Activated CD4-positive, alpha-beta T cell treated with anti-CD3 and anti-CD28 coated beads, Interleukin-10, Interleukin-2, amounts not matched to agents 100 ng/mL and 50 ng/mL, durations not matched to agents 16 hours and 8 hours (primary cell): ENCODE measurements around the gene CPEB3.
"Not testable (repeated sequence)": the region's sequence is repeated elsewhere in the genome, so short reads cannot be mapped to it uniquely, and the experiment has no call there.

Source experiments
- DNase-seq: peaks from one replicate; pipeline ENCODE4 v3.0.0-alpha.2; 2020

CPEB3 gene

DNA sequence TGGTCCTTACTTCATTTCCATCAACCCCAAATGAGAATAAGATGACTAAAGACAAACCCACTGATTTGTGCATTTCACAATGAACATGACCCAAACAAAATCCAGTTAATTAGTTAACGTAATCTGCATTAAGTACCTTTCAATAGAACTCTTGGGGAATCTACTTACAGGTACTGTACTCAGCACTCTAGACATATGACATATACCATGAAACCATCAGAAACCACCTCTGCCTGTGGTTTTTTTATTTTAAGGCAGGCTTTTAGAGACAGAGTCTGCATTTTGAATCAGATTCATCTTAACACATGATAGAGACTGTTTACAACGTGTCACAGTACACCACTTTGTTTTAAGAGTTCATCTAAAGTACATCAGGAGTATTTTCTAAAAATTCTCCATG is 198.9 kb downstream of the CPEB3 start:
- DNase-seq, result peak; percentile 36

DNA sequence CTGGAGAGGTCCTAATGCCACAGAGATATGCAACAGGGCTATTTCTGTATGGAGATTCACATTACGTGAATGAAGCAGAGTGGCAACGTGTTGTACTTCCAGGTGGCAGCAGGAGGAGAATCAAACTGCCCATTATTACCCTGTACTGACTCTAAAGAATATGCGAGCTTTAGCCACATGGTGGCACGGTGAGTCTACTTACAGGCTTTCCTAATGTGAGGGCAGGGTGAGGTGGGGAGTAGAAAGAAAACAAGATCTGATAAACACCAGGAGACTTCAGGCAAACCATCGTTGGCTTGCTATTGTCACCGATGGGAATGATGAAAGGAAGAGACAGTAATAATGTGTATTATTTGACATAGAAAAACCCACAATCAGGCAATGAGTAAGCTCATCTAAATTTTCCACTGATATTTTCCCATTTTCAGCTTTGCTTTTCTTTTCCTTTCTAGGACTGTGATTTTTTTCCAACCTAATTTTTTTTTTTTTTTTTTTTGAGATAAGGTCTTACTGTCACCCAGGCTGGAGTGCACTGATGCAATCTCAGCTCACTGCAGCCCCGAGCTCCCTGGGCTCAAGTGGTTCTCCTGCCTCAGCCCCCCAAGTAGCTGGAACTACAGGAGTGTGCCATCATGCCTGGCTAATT is 203.0 kb downstream of the CPEB3 start:
- peak; percentile 78 for DNase-seq

DNA sequence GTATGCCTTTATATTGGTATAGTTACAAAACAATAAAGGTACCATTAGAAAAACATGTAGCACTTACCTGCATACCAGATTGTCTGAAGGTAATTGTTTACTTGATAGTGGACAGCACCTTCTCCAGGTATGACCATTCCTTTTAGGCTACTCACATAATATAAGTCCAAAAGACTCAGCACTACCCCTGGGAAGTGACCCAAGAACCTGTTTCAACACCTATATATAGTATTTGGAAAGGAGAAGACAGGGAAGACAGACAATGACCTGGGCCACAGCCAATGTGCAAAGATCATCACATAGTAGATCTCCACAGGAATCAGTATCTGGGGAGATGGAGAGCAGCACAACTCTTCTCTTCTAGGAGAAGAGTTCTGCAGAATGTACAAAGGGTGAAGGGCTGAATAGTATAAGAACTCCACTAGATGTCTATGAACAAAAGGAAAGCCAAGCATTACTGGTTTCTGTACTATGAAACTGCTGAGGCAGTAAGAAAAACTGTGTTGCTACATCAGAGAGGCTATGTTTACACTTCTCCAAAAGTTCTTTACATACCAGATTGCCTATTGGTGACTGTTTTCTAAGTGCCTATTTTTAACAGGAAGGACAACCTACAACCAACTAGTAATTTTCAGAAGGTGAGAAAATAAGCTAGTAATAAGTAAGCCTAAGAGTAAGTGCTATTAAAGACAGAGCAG is 208.1 kb downstream of the CPEB3 start:
- no peak for DNase-seq

DNA sequence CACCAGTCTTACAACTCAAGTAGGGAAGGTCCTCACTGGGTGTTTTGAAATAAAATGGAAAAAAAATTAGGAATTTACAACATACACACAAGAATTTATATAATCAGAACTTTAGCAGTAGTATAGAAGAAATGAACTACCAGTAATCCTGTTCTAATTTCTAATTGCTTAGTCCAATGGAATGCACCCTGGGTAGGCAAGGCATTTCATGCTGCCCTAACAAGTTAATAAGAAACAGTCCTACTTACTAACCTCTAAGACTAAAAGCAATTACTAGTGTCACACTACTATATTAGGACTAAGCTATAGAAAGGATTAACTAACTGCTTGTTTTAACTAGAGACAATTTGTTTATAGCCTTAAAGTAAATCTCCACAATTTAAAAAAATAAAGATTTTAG is 209.2 kb downstream of the CPEB3 start:
- no peak for DNase-seq

DNA sequence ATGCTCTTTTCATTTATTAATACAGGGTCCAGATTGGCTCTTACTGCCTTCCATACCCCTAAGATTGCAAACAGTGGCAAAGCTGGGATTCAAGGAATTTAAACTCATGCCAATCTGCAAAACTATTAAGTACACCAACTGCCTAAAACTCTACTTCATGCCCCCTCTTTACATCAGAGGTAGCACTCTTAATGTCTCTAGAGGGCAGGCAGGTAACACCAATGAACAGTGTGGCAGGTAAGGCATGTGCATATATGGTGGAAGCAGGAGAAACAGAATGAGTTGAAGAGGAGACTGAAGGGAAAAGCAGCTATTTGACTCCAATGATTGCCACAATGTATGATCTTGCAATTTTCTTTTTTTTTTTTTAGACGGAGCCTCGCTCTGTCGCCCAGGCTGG is 210.6 kb downstream of the CPEB3 start:
- DNase-seq, result no peak

DNA sequence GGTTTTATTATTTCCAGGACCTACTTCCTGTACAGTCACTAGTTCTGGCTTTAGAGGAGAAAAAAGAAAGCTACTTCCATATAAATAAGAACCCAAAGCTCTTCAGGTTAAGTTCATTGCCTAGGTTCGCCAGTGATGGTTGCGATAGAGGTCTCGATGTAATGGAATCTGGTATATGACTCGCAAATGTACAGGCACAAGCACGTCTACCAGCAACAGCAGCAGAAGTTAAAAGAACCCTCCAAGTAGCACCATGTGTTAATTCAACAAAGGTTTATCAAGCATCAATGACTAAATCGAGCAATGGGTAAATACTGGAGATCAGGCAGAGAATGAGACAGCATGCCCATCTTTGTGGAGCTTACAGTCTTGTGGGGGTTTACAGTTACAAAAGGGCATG is 211.9 kb downstream of the CPEB3 start:
- DNase-seq, result no peak

DNA sequence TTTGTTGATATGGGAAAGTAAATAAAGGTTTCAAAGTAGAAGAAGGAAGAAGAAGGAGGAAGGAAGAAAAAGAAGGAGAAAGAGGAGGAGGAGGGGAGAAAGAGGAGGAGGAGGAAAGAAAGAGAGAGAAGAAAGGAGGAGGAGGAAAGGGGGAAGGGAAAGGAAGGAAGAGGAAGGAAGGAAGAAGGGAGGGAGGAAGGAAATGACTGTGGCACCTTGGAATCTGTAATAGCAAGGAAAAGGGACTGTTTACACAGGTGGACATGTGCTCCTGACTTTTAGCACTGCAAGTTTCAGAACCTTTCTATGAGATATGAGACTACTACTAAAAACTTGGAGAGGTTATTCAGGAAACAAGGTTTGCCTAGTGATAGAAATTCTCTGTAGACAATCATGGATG is 214.2 kb downstream of the CPEB3 start:
- no peak for DNase-seq

DNA sequence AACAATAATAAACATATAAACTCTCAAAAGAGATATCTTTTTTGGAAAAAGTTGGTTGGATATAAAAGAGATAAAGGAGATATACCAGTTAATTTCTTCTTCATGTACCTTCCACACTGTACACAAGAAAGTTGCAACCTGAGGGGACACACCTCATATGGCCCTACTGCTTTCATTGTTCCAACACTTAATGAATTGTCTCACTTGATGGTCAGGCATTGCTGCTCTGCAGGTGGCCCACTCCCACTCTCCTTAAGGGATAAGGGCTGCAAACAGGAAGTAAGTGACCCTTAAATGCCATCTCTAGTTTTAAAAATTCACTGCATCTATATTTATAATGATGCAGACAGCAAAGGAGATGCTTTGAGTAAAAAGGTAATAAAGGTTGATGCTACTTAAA is 215.0 kb downstream of the CPEB3 start:
- no peak for DNase-seq

DNA sequence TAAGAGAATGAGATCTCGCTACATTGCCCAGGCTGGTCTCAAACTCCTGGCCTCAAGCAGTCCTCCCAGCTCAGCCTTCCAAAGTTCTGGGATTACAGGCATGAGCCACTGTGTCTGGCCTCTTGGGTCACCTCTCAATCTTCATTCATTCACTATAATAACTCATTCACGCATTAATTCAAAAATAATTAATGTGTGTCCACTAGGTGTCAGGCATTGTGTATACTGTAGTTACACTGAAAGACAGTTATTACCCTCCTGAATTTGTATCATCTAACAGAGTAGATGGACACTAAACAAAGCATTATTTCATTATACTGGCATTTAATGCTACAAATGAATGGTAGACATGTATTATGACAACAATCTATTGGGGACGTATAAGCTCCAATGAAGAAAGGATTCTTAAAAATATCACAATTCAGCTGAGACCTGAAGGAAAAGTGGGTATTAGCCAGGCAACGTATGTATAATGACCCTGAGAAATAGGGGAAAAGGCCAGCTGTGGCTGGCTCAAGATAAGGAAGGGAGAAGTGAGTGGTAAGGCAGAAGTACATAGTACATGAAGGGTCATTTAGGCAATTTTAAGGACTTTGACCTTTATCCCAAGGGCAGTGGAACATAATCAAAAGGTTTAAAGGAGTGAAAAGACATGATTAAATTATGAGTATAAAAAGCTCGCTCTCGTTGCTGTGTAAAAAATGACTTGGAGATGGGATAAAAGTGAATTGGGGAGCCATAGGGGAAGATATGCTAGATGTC is 216.6 kb downstream of the CPEB3 start:
- peak; percentile 5 for DNase-seq

DNA sequence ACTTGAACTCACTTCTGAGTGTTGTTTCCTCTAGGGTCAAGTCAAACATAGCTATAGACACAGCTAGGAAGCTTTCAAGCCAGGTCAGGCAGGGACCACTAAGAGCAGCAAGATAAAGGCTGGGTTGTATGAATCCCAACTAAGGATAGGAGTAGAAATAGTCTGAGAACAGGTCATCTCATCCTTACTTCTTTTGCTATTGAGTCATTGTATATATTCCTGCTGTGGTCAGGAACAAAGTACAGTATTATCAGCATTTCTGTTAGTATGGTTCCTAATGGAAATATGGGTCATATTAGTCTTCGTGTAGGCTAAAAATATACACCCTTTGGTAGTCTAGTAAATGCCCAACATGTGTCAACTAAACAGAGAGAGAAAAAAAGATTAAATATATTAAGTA is 222.0 kb downstream of the CPEB3 start:
- DNase-seq, result no peak

DNA sequence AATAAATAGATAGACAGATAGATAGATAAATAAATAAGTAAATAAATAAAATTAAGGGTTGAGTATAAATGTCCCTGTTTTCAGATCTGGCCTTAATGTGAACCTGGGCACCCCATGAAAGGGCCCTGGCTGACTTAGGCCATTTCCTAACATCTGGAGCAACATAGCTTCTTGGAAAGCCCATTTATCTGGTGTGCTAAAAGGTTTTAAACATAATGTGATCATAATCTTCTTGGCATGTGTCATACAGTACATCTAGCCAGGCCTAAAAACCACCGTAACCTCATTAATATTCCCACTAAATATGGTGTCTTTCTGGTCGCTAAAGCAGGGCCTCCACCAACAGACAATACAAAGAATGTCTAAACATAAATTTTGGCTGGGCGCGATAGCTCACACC is 224.5 kb downstream of the CPEB3 start:
- no peak for DNase-seq

DNA sequence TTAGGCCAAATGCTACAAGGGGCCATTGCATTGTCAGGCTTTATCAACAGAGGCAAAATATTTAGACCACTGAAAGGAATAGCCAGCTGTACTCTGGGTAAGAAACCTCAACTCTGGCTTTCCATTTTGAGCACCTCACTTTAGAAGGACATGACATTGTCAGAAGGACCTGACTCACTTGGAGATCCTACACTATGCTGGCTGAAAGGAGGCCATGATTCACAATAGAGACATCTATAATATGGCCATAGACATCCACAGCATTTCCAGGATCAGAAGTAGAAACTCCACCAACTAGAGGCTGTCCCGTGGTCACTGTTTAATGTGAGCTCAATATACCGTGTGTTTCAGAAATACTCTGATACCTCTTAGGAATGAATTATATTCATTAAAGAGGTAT is 226.4 kb downstream of the CPEB3 start:
- DNase-seq, result no peak

DNA sequence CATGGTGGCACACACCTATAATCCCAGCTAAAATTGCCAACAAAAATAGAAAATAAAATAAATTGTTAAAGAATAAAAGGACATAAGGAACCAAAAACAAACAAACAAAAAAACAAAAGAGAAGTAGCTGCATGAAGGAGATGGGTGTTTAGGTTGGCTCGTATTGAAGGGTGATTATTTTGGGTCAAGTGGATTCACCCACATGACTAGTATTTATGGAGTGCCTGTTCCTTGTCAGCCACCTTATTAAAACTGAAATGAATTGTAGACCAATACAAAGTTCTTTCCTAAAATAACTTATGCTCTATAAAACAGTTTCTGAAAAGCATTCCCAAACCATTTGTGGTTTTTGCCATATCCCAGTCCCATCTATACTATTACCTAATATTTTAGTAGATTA is 228.6 kb downstream of the CPEB3 start:
- no peak for DNase-seq

DNA sequence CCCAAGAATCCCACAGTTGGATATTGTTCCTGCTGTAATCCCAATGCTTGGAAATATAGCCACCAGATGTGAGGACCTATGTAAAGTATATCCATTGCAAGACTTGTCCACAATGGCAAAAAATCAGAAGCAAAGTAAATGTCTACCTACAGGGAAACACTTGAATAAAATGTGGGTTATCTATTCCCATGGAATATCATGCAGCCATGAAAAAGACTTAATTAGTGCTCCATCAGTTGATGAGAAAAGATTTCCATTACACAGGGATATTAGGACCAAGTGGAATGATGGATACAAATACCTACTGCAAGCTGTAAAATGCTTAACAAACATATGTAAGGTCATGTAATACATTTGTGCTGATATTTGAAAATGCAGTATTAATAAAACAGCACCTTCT is 236.1 kb downstream of the CPEB3 start:
- no peak for DNase-seq

DNA sequence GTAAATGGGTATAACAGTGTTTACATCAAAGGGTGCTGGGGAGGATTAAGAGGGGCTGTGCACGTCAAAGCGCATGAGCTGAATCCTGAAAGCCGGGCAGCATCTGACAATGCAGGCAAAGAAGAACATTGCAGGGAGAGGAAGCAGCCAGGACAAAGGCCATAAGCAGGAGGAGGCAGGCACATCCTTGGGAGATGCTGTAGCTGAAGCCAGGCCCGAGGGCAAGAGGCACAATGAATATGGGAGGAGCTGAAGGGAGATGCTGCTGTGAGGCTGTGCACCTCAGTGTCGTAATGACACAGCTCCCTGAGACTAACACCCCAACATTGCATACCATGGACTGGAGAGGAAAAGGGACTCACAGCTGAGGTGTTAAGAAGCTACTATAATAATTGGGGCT is 238.1 kb downstream of the CPEB3 start:
- no peak for DNase-seq

DNA sequence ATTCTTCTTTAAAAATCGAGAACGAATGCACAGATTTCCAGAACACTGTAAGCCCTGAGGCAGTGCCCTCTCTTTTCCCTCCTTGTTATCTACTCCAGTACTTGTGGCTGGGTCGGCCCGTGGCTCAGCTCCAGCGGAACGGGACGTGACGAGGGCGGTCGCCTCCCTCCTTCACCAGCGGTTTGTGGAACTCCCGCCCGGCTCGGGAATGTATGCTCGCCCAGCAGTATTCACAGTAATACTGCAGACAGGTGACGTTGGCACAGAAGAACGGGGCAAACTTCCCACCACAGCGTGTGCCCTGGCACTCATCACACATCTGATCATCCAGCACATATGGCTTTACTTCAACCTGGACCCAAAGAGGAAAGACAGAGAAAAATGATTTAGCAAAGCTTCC is 238.8 kb downstream of the CPEB3 start:
- DNase-seq, result no peak

DNA sequence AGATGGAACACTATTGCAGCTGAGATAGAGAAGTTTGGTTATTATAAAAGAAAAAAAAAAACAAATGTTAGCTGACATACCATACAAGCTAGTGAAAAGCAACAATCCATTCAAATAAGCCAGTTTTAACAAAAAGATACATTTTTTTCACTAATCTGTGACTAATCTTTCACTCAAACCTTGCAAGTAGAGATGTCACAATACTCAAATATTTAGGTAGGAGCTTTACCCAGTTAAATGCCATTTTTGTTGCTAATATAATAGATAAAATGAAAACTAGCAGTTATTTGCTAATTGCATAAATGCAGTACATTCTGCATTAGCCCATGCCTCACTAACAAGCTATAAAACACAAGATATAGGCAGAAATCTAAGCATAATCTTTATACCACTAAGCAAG is 243.7 kb downstream of the CPEB3 start:
- no peak for DNase-seq

DNA sequence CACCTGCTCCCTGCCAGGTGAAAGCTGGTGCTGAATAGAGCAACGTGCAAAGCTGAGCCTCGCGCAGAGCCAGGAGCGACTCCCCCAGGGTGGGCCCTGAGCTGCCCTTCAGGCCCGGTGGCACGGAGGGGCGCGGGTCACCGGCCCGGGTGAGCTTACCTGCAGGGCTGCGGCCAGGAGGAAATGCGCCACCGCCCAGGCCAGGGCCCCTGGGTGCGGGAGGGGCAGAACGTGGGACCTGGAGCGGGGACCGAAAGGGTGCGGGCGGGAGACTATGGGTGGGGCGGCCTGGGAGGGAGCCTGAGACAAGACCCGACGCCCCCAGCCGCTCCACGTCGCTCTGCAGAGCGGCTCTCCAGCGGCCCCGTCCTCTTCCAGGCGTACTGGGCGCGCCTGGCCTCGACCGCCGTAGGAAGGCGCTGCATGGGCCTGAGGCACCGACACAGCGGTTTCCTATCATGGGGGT is 245.2 kb downstream of the CPEB3 start:
- no peak for DNase-seq

DNA sequence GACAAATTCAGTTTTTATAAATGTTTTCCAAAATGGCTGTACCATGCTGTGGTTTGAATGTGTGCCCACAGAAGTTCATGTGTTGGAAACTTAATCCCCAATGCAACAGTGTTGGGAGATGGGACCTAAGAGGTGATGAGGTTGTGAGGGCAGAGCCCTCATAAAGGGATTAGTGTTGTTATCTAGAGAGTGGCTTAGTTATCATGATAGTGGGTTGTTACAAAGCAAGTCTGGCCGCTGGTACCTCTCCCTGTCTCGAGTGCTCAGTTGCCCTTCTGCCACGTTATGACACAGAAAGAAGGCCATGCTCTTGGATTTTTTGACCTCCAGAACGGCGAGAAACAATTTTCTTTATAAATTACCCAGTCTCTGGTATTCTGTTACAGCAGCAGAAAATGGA is 248.3 kb downstream of the CPEB3 start:
- DNase-seq, result no peak

DNA sequence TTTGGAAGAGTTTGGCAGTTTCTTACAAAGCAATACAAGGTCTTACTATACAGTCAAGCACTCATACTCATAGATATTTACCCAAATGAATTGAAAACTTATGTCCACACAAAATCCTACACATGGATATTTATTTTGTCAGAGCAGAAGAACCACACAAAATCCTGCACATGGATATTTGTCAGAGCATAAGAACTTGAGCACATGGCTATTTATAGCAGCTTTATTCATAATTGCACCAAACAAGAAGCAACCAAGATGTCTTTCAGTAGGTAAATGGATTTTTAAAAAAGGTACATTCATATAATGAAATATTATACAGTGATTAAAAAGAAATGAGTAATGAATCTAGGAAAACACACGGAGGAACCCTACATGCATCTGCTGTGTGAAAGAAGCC is 251.9 kb downstream of the CPEB3 start:
- no peak for DNase-seq

DNA sequence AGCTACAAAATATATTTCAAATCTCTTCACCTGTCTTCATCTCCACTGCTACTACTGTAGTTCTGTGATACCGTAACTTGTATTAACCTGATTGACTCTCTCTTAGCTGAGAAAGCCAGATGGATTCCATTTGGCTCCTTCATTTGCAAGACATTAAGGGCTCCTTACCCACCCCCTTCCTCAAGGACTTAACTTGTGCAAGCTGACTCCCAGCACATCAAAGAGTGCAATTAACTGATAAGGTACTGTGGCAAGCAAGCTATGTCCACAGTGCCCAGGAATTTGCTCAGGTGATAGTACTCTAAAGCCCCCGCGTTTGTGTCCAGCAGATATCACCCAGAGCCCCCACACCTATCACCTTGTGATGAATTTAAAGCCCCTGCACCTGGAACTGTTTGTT is 257.8 kb downstream of the CPEB3 start:
- DNase-seq, result not testable (repeated sequence)

DNA sequence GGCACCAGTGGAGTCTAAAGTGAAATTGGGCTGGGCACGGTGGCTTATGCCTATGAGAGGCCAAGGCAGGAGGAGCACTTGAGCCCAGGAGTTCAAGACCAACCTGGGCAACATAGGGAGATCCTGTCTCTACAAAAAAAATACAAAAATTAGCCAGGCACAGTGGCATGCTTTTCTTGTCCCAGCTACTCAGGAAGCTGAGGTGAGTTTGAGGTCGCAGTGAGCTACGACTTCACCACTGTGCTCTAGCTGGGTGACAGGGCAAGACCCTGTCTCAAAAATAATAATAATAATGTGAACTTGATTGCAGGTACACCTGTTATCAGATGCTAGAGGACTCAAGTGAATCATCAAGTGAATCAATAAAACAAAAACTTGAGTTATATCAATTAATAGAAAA is 259.3 kb downstream of the CPEB3 start:
- no peak for DNase-seq

DNA sequence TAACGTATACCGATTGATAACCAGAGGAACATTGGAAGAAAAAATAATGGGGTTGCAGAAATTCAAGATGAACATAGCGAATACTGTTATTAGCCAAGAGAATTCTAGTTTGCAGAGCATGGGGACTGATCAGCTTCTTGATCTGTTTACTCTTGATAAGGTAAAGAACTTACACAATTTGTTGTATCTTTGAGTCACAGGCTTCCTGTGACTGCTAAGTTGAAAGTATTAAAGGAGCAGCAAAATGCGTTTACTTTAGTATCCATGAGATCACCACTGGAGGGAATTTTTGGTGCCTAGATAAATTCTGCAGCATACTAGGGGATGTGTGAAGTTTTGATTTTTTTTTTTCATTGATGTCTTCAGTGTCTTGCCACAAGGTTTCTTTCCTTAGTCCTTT is 263.7 kb downstream of the CPEB3 start:
- DNase-seq, result no peak

DNA sequence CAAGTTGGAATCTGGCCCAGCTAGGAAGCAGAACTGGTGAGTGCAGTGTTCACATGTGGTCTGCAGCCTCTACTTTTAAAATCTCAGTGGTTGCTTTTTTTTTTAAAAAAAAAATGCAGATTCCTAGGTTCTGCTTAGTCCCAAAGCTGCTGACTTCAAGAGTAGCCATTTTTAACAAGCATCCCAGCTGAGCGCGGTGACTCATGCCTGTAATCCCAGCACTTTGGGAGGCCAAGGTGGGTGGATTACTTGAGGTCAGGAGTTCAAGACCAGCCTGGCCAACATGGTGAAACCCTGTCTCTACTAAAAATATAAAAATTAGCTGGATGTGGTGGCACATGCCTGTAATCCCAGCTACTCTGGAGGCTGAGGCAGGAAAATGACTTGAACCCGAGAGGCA is 265.5 kb downstream of the CPEB3 start:
- not testable (repeated sequence) for DNase-seq
